Amygdala (tissue), 56 donors: ENCODE results near the gene VIPR2.
"Not testable (repeated sequence)": the region's sequence is repeated elsewhere in the genome, so short reads cannot be mapped to it uniquely, and the experiment has no call there.

Experiments used
- DNase-seq, 56 donors: peaks; one replicate each; lab custom pipeline; 2025; lab: John Stamatoyannopoulos, UW

VIPR2 gene

GRCh38 chr7:159140170-159140910, 4.3 kb downstream of the VIPR2 start:
- no peak for DNase-seq

- no peak for DNase-seq
These were observed 5.0 kb downstream of the VIPR2 start for GRCh38 chr7:159139639-159140038.

- no peak for DNase-seq
These were observed 5.5 kb downstream of the VIPR2 start for GRCh38 chr7:159139202-159139601.

- no peak for DNase-seq
These were observed 6.2 kb downstream of the VIPR2 start for GRCh38 chr7:159138508-159138907.

- DNase-seq = no peak
These were observed 6.8 kb downstream of the VIPR2 start for GRCh38 chr7:159137906-159138305.

GRCh38 chr7:159136846-159137245, 7.8 kb downstream of the VIPR2 start:
- DNase-seq = no peak

- DNase-seq = no peak
These were observed 8.2 kb downstream of the VIPR2 start for GRCh38 chr7:159136442-159136841.

- DNase-seq = no peak
These were observed 8.7 kb downstream of the VIPR2 start for GRCh38 chr7:159136013-159136412.

GRCh38 chr7:159132670-159133443, 11.8 kb downstream of the VIPR2 start:
- not testable (repeated sequence) for DNase-seq

GRCh38 chr7:159130820-159131219, 13.8 kb downstream of the VIPR2 start:
- DNase-seq = no peak

GRCh38 chr7:159130199-159130775, 14.4 kb downstream of the VIPR2 start:
- no peak for DNase-seq

GRCh38 chr7:159128767-159129166, 15.9 kb downstream of the VIPR2 start:
- DNase-seq = no peak

- no peak for DNase-seq
These were observed 16.7 kb downstream of the VIPR2 start for GRCh38 chr7:159127691-159128642.

GRCh38 chr7:159126311-159127260, 18.1 kb downstream of the VIPR2 start:
- no peak for DNase-seq

- no peak for DNase-seq
These were observed 18.8 kb downstream of the VIPR2 start for GRCh38 chr7:159125955-159126270.

- no peak for DNase-seq
These were observed 19.3 kb downstream of the VIPR2 start for GRCh38 chr7:159125104-159125954.

GRCh38 chr7:159123793-159124192, 20.9 kb downstream of the VIPR2 start:
- DNase-seq = not testable (repeated sequence)

- DNase-seq = not testable (repeated sequence)
These were observed 21.4 kb downstream of the VIPR2 start for GRCh38 chr7:159123294-159123693.
